Spleen (tissue), 7 donors: ENCODE results near the gene ITFG1.

Experiments used
- POLR2A ChIP-seq, 3 donors: fragments of 450-650 bp; IDR thresholded peaks; one replicate each; pipeline ENCODE4 v1.5.1; 2017; ENCODE audit warnings: antibody characterized with exemption in 3 of 3, mild to moderate bottlenecking in 1 of 3
- POLR2AphosphoS5 ChIP-seq, 3 donors: sonication (generic); formaldehyde crosslinking; IDR thresholded peaks; one replicate each; pipeline ENCODE4 v1.5.1; 2017; ENCODE audit warnings: antibody characterized with exemption in 3 of 3
- TF ChIP-seq, protein P1 (sequence below), 11 experiments: fragments of 200-600 bp in 7 of 11; fragments of 450-650 bp in 4 of 11; sonication (generic) in 4 of 11; IDR thresholded peaks in 8 of 11; conservative IDR thresholded peaks in 3 of 11; 1 replicate in 7 of 11; 2 replicates in 4 of 11; pipeline versions ENCODE4 v1.4.0 to v1.8.0; 2016 to 2021; ENCODE audit warnings: antibody characterized with exemption in 11 of 11, inconsistent platforms in 4 of 11, mild to moderate bottlenecking in 1 of 11
- donor health status: DM: no; HTN: no; CAD: no; lungs with moderate emphysema.
- donor health status: DM: no; HTN: no; CAD: no.
- donor health status: DM: no; HTN: no; CAD: no.

DNA sequence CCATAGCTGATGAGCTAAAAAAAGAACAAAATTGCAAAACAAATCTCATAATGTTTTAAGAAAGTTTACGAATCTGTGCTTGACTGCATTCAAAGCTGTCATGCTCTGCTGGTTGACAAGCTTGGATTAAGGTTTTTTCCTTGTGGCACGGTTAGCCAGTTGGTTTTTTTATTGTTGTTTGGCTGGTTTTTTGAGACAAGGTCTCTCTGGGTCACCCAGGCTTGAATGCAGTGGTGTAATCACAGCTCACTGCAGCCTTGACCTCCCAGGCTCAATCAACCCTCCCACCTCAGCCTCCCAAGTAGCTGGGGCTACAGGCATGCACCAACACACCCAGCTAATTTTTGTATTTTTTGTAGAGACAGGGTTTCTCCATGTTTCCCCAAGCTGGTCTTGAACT, 45.9 kb upstream of the ITFG1 start:
- TF ChIP-seq, protein P1, sequence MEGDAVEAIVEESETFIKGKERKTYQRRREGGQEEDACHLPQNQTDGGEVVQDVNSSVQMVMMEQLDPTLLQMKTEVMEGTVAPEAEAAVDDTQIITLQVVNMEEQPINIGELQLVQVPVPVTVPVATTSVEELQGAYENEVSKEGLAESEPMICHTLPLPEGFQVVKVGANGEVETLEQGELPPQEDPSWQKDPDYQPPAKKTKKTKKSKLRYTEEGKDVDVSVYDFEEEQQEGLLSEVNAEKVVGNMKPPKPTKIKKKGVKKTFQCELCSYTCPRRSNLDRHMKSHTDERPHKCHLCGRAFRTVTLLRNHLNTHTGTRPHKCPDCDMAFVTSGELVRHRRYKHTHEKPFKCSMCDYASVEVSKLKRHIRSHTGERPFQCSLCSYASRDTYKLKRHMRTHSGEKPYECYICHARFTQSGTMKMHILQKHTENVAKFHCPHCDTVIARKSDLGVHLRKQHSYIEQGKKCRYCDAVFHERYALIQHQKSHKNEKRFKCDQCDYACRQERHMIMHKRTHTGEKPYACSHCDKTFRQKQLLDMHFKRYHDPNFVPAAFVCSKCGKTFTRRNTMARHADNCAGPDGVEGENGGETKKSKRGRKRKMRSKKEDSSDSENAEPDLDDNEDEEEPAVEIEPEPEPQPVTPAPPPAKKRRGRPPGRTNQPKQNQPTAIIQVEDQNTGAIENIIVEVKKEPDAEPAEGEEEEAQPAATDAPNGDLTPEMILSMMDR (IDR thresholded peaks at IDR 0.05 in 8 of 11, conservative IDR thresholded peaks at IDR 0.05 in 3 of 11), result no peak
- TF ChIP-seq POLR2AphosphoS5 (IDR thresholded peaks at IDR 0.05), result no peak
- TF ChIP-seq POLR2A (IDR thresholded peaks at IDR 0.05), result no peak
